Tibial nerve (tissue), 4 donors: ENCODE data around the gene ZNF786. TPM values are rescaled to one million over a fixed set of nuclear protein-coding genes. Genes with fewer than 3 reads are reported as not detected.
A peak's percentile ranks its signal among the peaks of the same experiment; 100 is the strongest.

Experiments used
- DNase-seq, 2 donors: peaks; one replicate each; pipeline ENCODE4 v3.0.0-alpha.2; 2019; ENCODE audit warnings: low spot score in 2 of 2
- H3K27ac ChIP-seq, 4 donors: fragments of 200-600 bp; sonication (generic) in 3 of 4; one replicate each; pipeline ENCODE4 v1.5.1; 2017 to 2019; ENCODE audit warnings: mild to moderate bottlenecking in 1 of 4
- H3K27me3 ChIP-seq, 2 donors: fragments of 200-600 bp; sonication (generic) in 1 of 2; one replicate each; pipeline versions ENCODE4 v1.5.1 to v1.6.0; 2017 to 2019
- H3K36me3 ChIP-seq, 3 donors: fragments of 200-600 bp; sonication (generic); one replicate each; pipeline ENCODE4 v1.5.1; 2018 to 2019
- H3K4me1 ChIP-seq, 4 donors: fragments of 200-600 bp; sonication (generic) in 3 of 4; one replicate each; pipeline ENCODE4 v1.5.1; 2017 to 2019
- H3K4me3 ChIP-seq, 4 donors: fragments of 200-600 bp; sonication (generic) in 3 of 4; one replicate each; pipeline ENCODE4 v1.5.1; 2017 to 2019; ENCODE audit warnings: mild to moderate bottlenecking in 1 of 4, moderate library complexity in 1 of 4
- H3K9me3 ChIP-seq, 4 donors: fragments of 200-600 bp; sonication (generic) in 3 of 4; one replicate each; pipeline ENCODE4 v1.5.1; 2017 to 2019
- EP300 ChIP-seq, 2 donors: sonication (generic); formaldehyde crosslinking; IDR thresholded peaks; one replicate each; pipeline ENCODE4 v1.6.1; 2017; ENCODE audit warnings: antibody characterized with exemption in 2 of 2, mild to moderate bottlenecking in 1 of 2
- POLR2A ChIP-seq, 2 donors: fragments of 450-650 bp; IDR thresholded peaks; one replicate each; pipeline ENCODE4 v1.6.1; 2017; ENCODE audit warnings: antibody characterized with exemption in 2 of 2, mild to moderate bottlenecking in 2 of 2, moderate library complexity in 2 of 2
- WGBS, 2 donors: methylation state at CpG; one replicate each; pipeline ENCODE4 v1.1.5; 2018; 5-methylcytosine and 5-hydroxymethylcytosine counted together
- total RNA-seq, 4 donors: library from RNA; depleted of rRNA; stranded (reverse); fragments of >200 nt; gene quantifications; one replicate each; pipeline ENCODE4 v1.1.0, GENCODE V29; 2016
- TF ChIP-seq, protein P1 (sequence below), 5 experiments: fragments of 200-600 bp in 3 of 5; fragments of 450-650 bp in 2 of 5; sonication (generic) in 3 of 5; IDR thresholded peaks; one replicate each; pipeline ENCODE4 v1.5.1; 2016 to 2019; ENCODE audit warnings: antibody characterized with exemption in 5 of 5, mild to moderate bottlenecking in 3 of 5, moderate library complexity in 2 of 5

ZNF786 gene, protein sequence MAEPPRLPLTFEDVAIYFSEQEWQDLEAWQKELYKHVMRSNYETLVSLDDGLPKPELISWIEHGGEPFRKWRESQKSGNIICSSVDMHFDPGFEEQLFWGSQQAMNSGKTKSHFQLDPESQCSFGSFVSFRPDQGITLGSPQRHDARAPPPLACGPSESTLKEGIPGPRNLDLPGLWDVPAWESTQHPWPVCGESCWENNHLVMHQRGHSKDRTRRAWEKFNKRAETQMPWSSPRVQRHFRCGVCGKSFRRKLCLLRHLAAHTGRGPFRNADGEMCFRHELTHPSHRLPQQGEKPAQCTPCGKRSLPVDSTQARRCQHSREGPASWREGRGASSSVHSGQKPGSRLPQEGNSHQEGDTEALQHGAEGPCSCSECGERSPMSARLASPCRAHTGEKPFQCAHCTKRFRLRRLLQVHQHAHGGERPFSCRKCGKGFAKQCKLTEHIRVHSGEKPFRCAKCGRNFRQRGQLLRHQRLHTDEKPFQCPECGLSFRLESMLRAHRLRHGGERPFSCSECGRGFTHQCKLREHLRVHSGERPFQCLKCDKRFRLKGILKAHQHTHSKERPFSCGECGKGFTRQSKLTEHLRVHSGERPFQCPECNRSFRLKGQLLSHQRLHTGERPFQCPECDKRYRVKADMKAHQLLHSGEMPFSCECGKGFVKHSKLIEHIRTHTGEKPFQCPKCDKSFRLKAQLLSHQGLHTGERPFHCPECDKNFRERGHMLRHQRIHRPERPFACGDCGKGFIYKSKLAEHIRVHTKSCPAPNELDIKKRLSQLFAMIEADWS
- 1 to 10 TPM; 6.9 to 9.0 (median 8.5) TPM for total RNA-seq

DNA sequence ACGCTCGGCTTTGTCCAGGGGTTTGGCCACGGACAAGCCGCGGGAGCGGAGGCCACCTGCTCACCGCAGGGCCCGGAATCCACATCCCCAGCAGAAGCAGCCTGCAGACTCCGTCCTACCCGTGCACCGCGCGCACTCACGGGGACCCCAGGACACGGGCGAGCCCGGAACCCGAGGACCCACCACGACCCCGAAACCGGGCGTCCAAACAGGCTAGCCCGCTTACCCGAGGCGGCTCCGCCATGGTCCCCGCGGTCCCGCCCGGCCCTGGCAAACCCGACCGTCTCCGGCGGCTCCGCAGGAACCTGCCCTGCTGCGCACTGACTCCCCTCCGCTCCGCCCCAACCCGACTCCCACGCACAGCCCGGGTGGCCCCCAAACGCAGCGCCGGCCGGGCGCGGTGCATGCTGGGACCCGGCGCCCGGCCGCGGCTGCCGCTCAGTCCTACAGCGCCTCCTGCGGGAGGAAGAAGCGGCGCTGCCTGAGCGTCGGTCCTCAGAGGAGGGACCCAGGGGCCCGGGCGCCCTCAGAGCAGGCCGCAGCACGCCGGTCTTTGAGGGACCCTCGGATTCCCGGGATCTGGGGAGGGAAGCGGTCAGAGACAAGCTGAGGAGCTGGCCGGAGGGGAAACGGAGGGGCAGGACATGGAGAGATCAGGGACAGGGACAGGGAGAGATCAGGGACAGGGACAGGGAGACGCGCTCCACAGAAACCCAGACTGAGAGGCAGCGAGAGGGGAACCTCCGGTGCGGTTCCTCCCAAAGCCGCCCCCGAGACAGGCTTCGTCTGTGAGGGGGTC, at the start of gene ZNF786:
Gene ZNF786 (minus strand): TSS at position 322 of the 799 bp plus-strand sequence. CDS start 78 bp downstream, at position 244.
- Histone ChIP-seq H3K9me3 (no peaks in the 10 kb centered on the region), H3K27me3 (no peaks in the 10 kb centered on the region), H3K27ac (peak within 1 kb of the TSS; percentile 90 to 98 (median 94)), H3K4me3 (peak within 1 kb of the TSS; percentile 71 to 98 (median 92)), H3K4me1 (peaks cover 0 to 15% (median 7%) of the 10 kb centered on the region in 4 donors), H3K36me3 (no peaks in the 10 kb centered on the region)
- TF ChIP-seq EP300 (IDR thresholded peaks at IDR 0.05) (peak in 1 of 2 donors; percentile 87), POLR2A (IDR thresholded peaks at IDR 0.05) (peak; percentile 50 to 69)
- TF ChIP-seq, protein P1, sequence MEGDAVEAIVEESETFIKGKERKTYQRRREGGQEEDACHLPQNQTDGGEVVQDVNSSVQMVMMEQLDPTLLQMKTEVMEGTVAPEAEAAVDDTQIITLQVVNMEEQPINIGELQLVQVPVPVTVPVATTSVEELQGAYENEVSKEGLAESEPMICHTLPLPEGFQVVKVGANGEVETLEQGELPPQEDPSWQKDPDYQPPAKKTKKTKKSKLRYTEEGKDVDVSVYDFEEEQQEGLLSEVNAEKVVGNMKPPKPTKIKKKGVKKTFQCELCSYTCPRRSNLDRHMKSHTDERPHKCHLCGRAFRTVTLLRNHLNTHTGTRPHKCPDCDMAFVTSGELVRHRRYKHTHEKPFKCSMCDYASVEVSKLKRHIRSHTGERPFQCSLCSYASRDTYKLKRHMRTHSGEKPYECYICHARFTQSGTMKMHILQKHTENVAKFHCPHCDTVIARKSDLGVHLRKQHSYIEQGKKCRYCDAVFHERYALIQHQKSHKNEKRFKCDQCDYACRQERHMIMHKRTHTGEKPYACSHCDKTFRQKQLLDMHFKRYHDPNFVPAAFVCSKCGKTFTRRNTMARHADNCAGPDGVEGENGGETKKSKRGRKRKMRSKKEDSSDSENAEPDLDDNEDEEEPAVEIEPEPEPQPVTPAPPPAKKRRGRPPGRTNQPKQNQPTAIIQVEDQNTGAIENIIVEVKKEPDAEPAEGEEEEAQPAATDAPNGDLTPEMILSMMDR (IDR thresholded peaks at IDR 0.05): peak; percentile 96 to 98 (median 97)
- 1% methylated on average over 26 to 66 of the region's 77 CpGs for WGBS, 2 donors
- peak; percentile 58 to 62 for DNase-seq

DNA sequence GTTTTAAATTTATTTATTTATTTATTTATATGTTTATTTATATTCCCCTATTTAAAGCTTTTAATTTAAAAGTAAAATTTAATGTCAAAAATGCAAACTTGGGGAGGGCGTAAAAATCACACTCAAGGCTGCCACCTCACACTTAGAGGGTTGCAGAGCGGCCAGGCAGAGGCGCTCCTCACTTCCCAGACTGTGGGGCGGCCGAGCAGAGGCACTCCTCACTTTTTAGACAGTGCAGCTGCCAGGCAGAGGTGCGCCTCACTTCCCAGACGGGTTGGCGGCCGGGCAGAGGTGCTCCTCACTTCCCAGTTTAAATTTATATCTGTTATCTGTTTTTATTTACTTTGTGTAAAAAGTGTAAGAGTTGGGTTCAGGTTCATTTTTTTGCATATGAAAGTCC, 45.6 kb upstream of the ZNF786 start:
- 92 to 96% methylated on average over 9 of the region's 9 CpGs for WGBS, 2 donors
- no peak overlapping the region for H3K4me3 ChIP-seq
- no peak overlapping the region for H3K27ac ChIP-seq
- no peak for DNase-seq
- no peaks in the 10 kb centered on the region for H3K27me3 ChIP-seq
- H3K36me3 ChIP-seq: peaks cover 0 to 25% (median 0%) of the 10 kb centered on the region in 3 donors
- no peaks in the 10 kb centered on the region for H3K4me1 ChIP-seq
- TF ChIP-seq POLR2A (IDR thresholded peaks at IDR 0.05) (no peak), EP300 (IDR thresholded peaks at IDR 0.05) (no peak)
- TF ChIP-seq, protein P1 (IDR thresholded peaks at IDR 0.05): no peak
- peaks cover 0 to 2% (median 0%) of the 10 kb centered on the region in 4 donors for H3K9me3 ChIP-seq

DNA sequence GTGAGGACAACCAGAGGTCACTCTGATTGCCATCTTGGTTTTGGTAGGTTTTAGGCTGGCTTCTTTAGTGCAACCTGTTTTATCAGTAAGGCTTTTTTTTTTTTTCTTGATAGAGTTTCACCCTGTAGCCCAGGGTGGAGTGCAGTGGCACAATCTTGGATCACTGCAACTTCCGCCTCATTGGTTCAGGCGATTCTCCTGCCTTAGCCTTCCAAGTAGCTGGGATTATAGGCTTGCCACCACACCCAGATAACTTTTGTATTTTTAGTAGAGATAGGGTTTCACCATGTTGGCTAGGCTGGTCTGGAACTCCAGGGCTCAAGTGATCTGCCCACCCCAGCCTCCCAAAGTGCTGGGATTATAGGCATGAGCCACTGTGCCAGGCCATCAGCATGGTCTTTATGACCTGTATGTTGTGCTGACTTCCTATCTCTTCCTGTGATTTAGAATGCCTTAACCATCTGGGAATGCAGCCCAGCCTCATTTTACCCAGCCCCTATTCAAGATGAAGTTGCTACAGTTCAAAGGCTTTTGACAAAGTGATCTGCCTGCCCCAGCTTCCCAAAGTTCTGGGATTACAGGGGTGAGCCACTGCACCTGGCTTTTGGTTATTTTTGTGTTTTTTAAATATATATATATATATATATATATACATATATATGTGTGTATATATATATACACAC, 42.7 kb upstream of the ZNF786 start:
- Histone ChIP-seq H3K4me1 (peaks cover 0 to 3% (median under 1%) of the 10 kb centered on the region in 4 donors), H3K36me3 (peaks cover 0 to 43% (median 0%) of the 10 kb centered on the region in 3 donors), H3K27me3 (no peaks in the 10 kb centered on the region), H3K4me3 (no peak overlapping the region), H3K27ac (no peak overlapping the region), H3K9me3 (peaks cover 0 to 8% (median 0%) of the 10 kb centered on the region in 4 donors)
- DNase-seq: no peak
- TF ChIP-seq POLR2A (IDR thresholded peaks at IDR 0.05): no peak
- TF ChIP-seq, protein P1 (IDR thresholded peaks at IDR 0.05): no peak
- no peak for TF ChIP-seq EP300 (IDR thresholded peaks at IDR 0.05)
- WGBS, 2 donors: 89 to 93% methylated on average over 2 of the region's 2 CpGs

DNA sequence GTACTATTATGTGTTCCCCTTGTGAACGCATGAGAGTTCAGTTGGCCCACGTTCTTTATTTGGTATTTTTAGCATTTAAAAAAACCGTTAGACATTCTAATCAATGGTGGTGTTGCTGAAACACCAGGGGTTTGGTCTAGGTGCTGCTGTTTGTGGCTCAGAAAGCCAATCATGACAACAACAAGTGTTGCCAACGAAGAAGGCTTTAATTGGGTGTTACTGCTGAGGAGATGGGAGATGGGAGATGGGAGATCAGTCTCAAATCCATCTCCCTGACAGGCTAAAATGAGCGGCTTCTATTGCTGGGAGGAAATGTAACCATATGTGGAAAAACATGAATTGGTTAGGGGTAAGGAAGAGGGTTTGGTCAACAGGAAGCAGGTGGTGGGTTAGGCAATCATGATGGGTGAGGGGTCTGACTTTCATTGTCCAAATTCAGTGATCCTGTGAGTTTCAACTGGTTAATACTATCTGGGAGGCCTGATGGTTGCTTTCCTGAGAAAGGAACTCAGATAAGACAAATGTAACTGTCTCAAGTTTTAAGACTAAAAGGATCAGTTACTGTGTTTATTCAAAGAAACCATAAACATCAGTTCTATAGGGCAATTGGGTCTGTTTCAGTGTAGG, 40.2 kb upstream of the ZNF786 start:
- H3K36me3 ChIP-seq: peaks cover 0 to 43% (median 0%) of the 10 kb centered on the region in 3 donors
- no peak for TF ChIP-seq POLR2A (IDR thresholded peaks at IDR 0.05)
- H3K27ac ChIP-seq: no peak overlapping the region
- H3K9me3 ChIP-seq: peaks cover 0 to 8% (median 0%) of the 10 kb centered on the region in 4 donors
- no peak overlapping the region for H3K4me3 ChIP-seq
- H3K27me3 ChIP-seq: no peaks in the 10 kb centered on the region
- 94 to 95% methylated on average over 5 of the region's 5 CpGs for WGBS, 2 donors
- H3K4me1 ChIP-seq: peaks cover 0 to 8% (median 3%) of the 10 kb centered on the region in 4 donors
- no peak for DNase-seq
